CD4-positive, alpha-beta memory T cell (primary cell): ENCODE data around the gene ERG. TPM values are rescaled to one million over a fixed set of nuclear protein-coding genes. Genes with fewer than 3 reads are reported as not detected.

Source experiments
- CTCF ChIA-PET: fragments of 350-600 bp; sonication (Branson Sonifier 250); formaldehyde crosslinking; loops from one replicate; lab custom pipeline; 2021; ENCODE audit warnings: inconsistent platforms; ENCODE audit not compliant: partially characterized antibody; lab: Charles Lee
- POLR2A ChIA-PET: fragments of 350-600 bp; sonication (Branson Sonifier 250); formaldehyde crosslinking; loops from one replicate; lab custom pipeline; 2021; ENCODE audit not compliant: partially characterized antibody; lab: Charles Lee
- DNase-seq, 5 donors: peaks; one replicate each; pipeline versions ENCODE4 v3.0.0 to v3.0.0-alpha.2; 2020 to 2022; ENCODE audit warnings: mixed read lengths in 1 of 5
- H3K27ac ChIP-seq: one replicate; pipeline ENCODE4 v1.7.0; 2013; ENCODE audit warnings: low read depth, low read length
- H3K27me3 ChIP-seq: 2 replicates; pipeline ENCODE4 v1.7.0; 2013; ENCODE audit warnings: mild to moderate bottlenecking, low read length, moderate library complexity; ENCODE audit not compliant: insufficient read depth
- H3K36me3 ChIP-seq: 2 replicates; pipeline ENCODE4 v1.7.0; 2013; ENCODE audit warnings: mild to moderate bottlenecking, low read length, moderate library complexity; ENCODE audit not compliant: insufficient read depth
- H3K4me1 ChIP-seq: 2 replicates; pipeline ENCODE4 v1.7.0; 2013; ENCODE audit warnings: mild to moderate bottlenecking, low read length, moderate library complexity; ENCODE audit not compliant: insufficient read depth
- H3K4me3 ChIP-seq, 2 donors: one replicate each; pipeline ENCODE4 v1.7.0; 2013; ENCODE audit warnings: low read length in 2 of 2, mild to moderate bottlenecking in 1 of 2
- H3K9me3 ChIP-seq, 2 donors: one replicate each; pipeline ENCODE4 v1.7.0; 2013; ENCODE audit warnings: low read length in 2 of 2, control low read depth in 1 of 2; ENCODE audit not compliant: control insufficient read depth in 1 of 2
- H3K27ac Mint-ChIP-seq, 7 donors: one replicate each; pipeline ENCODE4 v1.8.0; 2020 to 2021; ENCODE audit warnings: mixed read lengths in 7 of 7, mild to moderate bottlenecking in 6 of 7, inconsistent platforms in 3 of 7, moderate library complexity in 3 of 7
- H3K27me3 Mint-ChIP-seq, 2 donors: one replicate each; pipeline ENCODE4 v1.8.0; 2020 to 2021; ENCODE audit warnings: mixed read lengths in 2 of 2
- H3K36me3 Mint-ChIP-seq, 2 donors: one replicate each; pipeline ENCODE4 v1.8.0; 2020 to 2021; ENCODE audit warnings: mixed read lengths in 2 of 2, inconsistent platforms in 1 of 2, mild to moderate bottlenecking in 1 of 2
- H3K4me1 Mint-ChIP-seq, 4 donors: one replicate each; pipeline ENCODE4 v1.8.0; 2020 to 2021; ENCODE audit warnings: mixed read lengths in 4 of 4, mild to moderate bottlenecking in 1 of 4
- H3K4me3 Mint-ChIP-seq, 8 donors: one replicate each; pipeline ENCODE4 v1.8.0; 2020 to 2021; ENCODE audit warnings: mixed read lengths in 8 of 8, mild to moderate bottlenecking in 7 of 8, moderate library complexity in 6 of 8, inconsistent platforms in 3 of 8
- H3K9me3 Mint-ChIP-seq, 8 donors: one replicate each; pipeline ENCODE4 v1.8.0; 2020 to 2021; ENCODE audit warnings: mixed read lengths in 8 of 8, mild to moderate bottlenecking in 5 of 8, inconsistent platforms in 3 of 8, moderate library complexity in 1 of 8
- intact Hi-C: fragments of 100-400 bp; cut with micrococcal nuclease; formaldehyde crosslinking; loops from one replicate; pipeline ENCODE4 v1.15.1; 2023
- polyA plus RNA-seq, 2 donors: library from polyadenylated mRNA; unstranded; fragments of 300-500 nt; fragmentation: Illumina TruSeq; gene quantifications; one replicate each; pipeline ENCODE4 v1.2.3, GENCODE V29; 2021
- total RNA-seq, 2 experiments: library from RNA; stranded (reverse); gene quantifications; one replicate each; pipeline ENCODE4 v1.2.3, GENCODE V29; 2021

Gene ERG
- total and polyA plus RNA-seq, 4 experiments from 2014 or later: not detected

- no peak overlapping the region for H3K4me3 Mint-ChIP-seq
- H3K27me3 Mint-ChIP-seq: peaks cover 1 to 11% of the 10 kb centered on the region in 2 donors
- ChIA-PET POLR2A (no interaction called here), CTCF (no interaction called here)
- intact Hi-C loops: no loop called here
- Histone ChIP-seq H3K9me3 (no peaks in the 10 kb centered on the region), H3K4me1 (no peaks in the 10 kb centered on the region), H3K4me3 (no peak overlapping the region), H3K27ac (no peak overlapping the region), H3K27me3 (no peaks in the 10 kb centered on the region), H3K36me3 (no peaks in the 10 kb centered on the region)
- no peaks in the 10 kb centered on the region for H3K36me3 Mint-ChIP-seq
- H3K27ac Mint-ChIP-seq: no peak overlapping the region
- no peak for DNase-seq
- peaks cover 0 to 4% (median 0%) of the 10 kb centered on the region in 8 donors for H3K9me3 Mint-ChIP-seq
- H3K4me1 Mint-ChIP-seq: no peaks in the 10 kb centered on the region
Observed at GRCh38 chr21:38531039-38531541, 32.8 kb upstream of the ERG start.

GRCh38 chr21:38527737-38528136 is 29.5 kb upstream of the ERG start:
- H3K9me3 Mint-ChIP-seq: peaks cover 0 to 4% (median 0%) of the 10 kb centered on the region in 8 donors

DNA sequence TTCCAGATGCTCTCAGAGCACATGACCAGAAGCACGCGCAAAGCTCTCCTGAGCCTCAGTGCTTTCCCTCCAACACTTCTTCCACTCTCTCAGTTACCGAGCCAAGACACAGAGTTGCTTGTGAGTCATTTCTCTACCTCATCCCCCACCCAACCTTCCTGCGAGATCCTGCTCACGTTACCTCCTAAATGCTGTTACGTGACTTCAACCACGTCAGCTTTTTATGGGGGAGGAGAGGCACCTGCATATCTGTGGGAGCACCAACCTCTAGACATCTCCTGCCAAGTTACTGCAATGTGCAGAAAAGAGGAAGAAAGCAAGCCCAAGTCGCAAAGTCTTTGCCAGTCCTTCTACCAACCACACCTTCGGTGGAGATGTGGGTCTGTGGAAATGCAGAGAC is 27.2 kb upstream of the ERG start:
- Histone ChIP-seq H3K27me3 (peaks cover 5% of the 10 kb centered on the region), H3K4me3 (no peak overlapping the region), H3K4me1 (no peaks in the 10 kb centered on the region), H3K27ac (no peak overlapping the region), H3K9me3 (no peaks in the 10 kb centered on the region), H3K36me3 (no peaks in the 10 kb centered on the region)
- ChIA-PET POLR2A (no interaction called here), CTCF (no interaction called here)
- H3K4me3 Mint-ChIP-seq: no peak overlapping the region
- H3K27ac Mint-ChIP-seq: no peak overlapping the region
- intact Hi-C loops: no loop called here
- H3K36me3 Mint-ChIP-seq: no peaks in the 10 kb centered on the region
- peaks cover 5 to 11% of the 10 kb centered on the region in 2 donors for H3K27me3 Mint-ChIP-seq
- no peaks in the 10 kb centered on the region for H3K4me1 Mint-ChIP-seq
- H3K9me3 Mint-ChIP-seq: peaks cover 0 to 2% (median 0%) of the 10 kb centered on the region in 8 donors
- no peak for DNase-seq

More at GRCh38 chr21:38527737-38528136, 29.5 kb upstream of the ERG start:
- H3K27ac Mint-ChIP-seq: no peak overlapping the region
- intact Hi-C loops: no loop called here
- Histone ChIP-seq H3K9me3 (no peaks in the 10 kb centered on the region), H3K27me3 (peaks cover 5% of the 10 kb centered on the region), H3K27ac (no peak overlapping the region), H3K4me1 (no peaks in the 10 kb centered on the region), H3K36me3 (no peaks in the 10 kb centered on the region), H3K4me3 (no peak overlapping the region)
- CTCF ChIA-PET: no interaction called here
- no peaks in the 10 kb centered on the region for H3K4me1 Mint-ChIP-seq
- POLR2A ChIA-PET: no interaction called here
- no peak for DNase-seq
- H3K4me3 Mint-ChIP-seq: no peak overlapping the region
- peaks cover 5 to 12% of the 10 kb centered on the region in 2 donors for H3K27me3 Mint-ChIP-seq
- no peaks in the 10 kb centered on the region for H3K36me3 Mint-ChIP-seq

DNA sequence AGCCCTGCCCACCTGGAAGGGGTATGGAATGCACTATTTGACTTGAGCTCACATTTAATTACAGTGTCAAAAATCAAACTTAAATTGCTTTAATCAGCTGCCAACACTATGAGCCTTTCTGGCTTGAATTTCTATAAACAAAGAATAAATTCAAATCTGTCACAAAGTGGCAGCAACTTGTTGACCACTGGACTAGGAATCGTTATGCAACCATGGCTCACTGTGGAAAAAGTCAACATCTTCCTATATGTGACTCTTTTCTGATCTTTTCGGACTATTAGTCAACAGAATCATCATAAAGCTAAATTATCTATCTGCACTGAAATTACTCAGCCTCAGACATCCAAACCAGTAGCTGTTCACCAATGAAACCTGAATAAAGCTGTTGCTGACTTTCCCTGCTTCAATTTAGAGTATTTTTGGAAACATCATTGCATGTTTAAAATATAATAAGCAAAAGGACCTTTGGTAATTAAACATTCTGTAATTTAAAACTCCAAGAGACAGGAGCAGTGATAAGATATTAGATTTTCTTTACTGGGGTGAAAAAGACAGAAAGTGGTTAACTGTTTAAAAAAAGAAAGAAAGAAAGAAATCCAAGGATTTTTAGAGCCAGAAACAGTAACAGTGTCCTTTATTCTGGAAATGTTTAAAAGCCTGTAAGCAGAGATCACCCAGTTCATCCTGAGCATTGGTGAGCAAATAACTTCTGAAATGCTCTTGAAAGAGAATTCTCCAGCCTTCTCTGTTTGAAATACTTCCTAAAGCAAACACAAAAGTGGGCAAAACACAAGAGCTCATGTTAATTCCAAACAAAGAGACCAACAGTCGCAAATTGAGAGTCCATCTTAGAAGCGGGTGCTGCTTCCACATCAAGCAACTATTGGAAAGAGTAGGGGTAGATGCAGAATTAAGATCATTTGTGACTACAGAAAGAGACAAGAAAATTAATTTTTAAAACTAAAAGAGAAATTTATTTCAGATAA is 26.2 kb upstream of the ERG start:
- Histone ChIP-seq H3K36me3 (no peaks in the 10 kb centered on the region), H3K9me3 (no peaks in the 10 kb centered on the region), H3K27me3 (peaks cover 5% of the 10 kb centered on the region), H3K4me1 (no peaks in the 10 kb centered on the region), H3K4me3 (no peak overlapping the region), H3K27ac (no peak overlapping the region)
- Mint-ChIP-seq H3K9me3 (peaks cover 0 to 2% (median 0%) of the 10 kb centered on the region in 8 donors), H3K4me1 (no peaks in the 10 kb centered on the region), H3K27me3 (peaks cover 5 to 14% of the 10 kb centered on the region in 2 donors), H3K27ac (no peak overlapping the region), H3K4me3 (no peak overlapping the region), H3K36me3 (no peaks in the 10 kb centered on the region)
- intact Hi-C loops: no loop called here
- POLR2A ChIA-PET: no interaction called here
- DNase-seq: no peak
- CTCF ChIA-PET: no interaction called here

DNA sequence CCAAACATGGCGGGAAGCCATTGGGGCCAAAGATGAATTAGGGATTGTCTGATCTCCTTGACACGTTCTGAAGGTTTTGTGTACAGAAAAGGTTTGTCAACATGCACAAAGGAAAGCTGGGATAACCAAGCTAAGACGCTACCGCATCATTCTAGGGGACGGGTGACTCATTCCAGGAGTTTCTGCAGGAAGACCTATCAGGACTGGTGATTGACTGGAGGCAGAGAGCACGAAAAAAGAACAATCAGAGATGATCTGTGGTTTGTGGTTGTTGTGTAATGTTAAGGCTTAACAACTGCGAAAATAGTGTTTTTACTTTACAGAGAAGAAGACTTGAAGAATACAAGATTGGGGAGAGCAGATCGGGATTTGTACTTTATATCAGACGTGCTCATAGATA is 22.2 kb upstream of the ERG start:
- Mint-ChIP-seq H3K9me3 (peaks cover 0 to 2% (median 0%) of the 10 kb centered on the region in 8 donors), H3K27ac (no peak overlapping the region), H3K27me3 (peaks cover 4 to 15% of the 10 kb centered on the region in 2 donors), H3K4me1 (no peaks in the 10 kb centered on the region), H3K4me3 (no peak overlapping the region), H3K36me3 (no peaks in the 10 kb centered on the region)
- DNase-seq: no peak
- Histone ChIP-seq H3K4me1 (no peaks in the 10 kb centered on the region), H3K27me3 (peaks cover 3% of the 10 kb centered on the region), H3K36me3 (no peaks in the 10 kb centered on the region), H3K9me3 (no peaks in the 10 kb centered on the region), H3K27ac (no peak overlapping the region), H3K4me3 (no peak overlapping the region)
- ChIA-PET CTCF (no interaction called here), POLR2A (no interaction called here)
- intact Hi-C loops: no loop called here

DNA sequence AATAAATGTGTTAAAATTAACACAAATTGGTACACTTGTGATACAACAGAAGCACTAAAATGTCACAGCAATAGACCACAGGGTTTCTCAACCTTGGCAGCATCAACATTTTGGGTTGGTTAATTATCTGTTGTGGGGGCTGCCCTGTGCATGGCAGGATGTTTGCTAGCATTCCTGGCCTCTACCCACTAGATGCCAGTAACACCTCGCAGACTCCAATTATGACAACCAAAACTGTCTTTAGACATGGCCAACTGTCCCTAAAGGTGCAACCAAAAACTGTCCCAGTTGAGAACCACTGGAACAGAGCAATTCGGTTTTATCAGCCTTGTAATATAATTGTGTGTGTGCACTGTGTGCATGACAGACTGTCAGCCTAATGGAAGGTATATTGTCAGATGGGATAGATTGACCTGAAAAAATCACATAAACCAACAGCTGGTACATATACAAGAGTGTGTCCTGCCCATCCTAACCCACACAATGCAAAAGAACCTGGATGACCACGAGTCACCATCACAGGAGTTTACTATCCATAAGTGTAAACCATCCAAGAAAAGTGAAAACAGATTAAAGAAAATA is 13.5 kb upstream of the ERG start:
- ChIA-PET POLR2A (no interaction called here), CTCF (no interaction called here)
- no peaks in the 10 kb centered on the region for H3K9me3 ChIP-seq
- no peak overlapping the region for H3K27ac ChIP-seq
- peaks cover 8 to 16% of the 10 kb centered on the region in 2 donors for H3K27me3 Mint-ChIP-seq
- H3K9me3 Mint-ChIP-seq: peaks cover 0 to 3% (median 0%) of the 10 kb centered on the region in 8 donors
- H3K27ac Mint-ChIP-seq: no peak overlapping the region
- no peak overlapping the region for H3K4me3 Mint-ChIP-seq
- intact Hi-C loops: no loop called here
- peaks cover under 1 to 4% (median under 1%) of the 10 kb centered on the region in 4 donors for H3K4me1 Mint-ChIP-seq
- no peak for DNase-seq
- H3K36me3 Mint-ChIP-seq: no peaks in the 10 kb centered on the region
- no peaks in the 10 kb centered on the region for H3K4me1 ChIP-seq
- no peaks in the 10 kb centered on the region for H3K27me3 ChIP-seq
- H3K4me3 ChIP-seq: no peak overlapping the region
- H3K36me3 ChIP-seq: no peaks in the 10 kb centered on the region

GRCh38 chr21:38511198-38511597 is 12.9 kb upstream of the ERG start:
- Mint-ChIP-seq H3K36me3 (no peaks in the 10 kb centered on the region), H3K27me3 (peaks cover 8 to 16% of the 10 kb centered on the region in 2 donors), H3K4me1 (peaks cover 3 to 7% (median 3%) of the 10 kb centered on the region in 4 donors), H3K4me3 (no peak overlapping the region), H3K9me3 (peaks cover 0 to 3% (median 0%) of the 10 kb centered on the region in 8 donors), H3K27ac (no peak overlapping the region)
- H3K27ac ChIP-seq: no peak overlapping the region
- H3K4me1 ChIP-seq: no peaks in the 10 kb centered on the region
- no peaks in the 10 kb centered on the region for H3K9me3 ChIP-seq
- ChIA-PET CTCF (no interaction called here), POLR2A (no interaction called here)
- no peaks in the 10 kb centered on the region for H3K27me3 ChIP-seq
- no peak for DNase-seq
- H3K36me3 ChIP-seq: no peaks in the 10 kb centered on the region
- no peak overlapping the region for H3K4me3 ChIP-seq
- intact Hi-C loops: no loop called here
